OCI-LY3 (cell line): ENCODE data around the gene SPINK4.

Experiments
- H2AFZ ChIP-seq: fragments of 200-600, 300-600 bp; shearing (Covaris generic); 2 replicates; pipeline ENCODE4 v1.6.0; 2014; ENCODE audit warnings: antibody characterized with exemption, low read depth, low read length
- H3K27ac ChIP-seq: fragments of 200-600, 300-600 bp; sonication (generic); 2 replicates; pipeline ENCODE4 v1.5.1; 2014; ENCODE audit warnings: mild to moderate bottlenecking, low read length, moderate library complexity, mixed read lengths
- H3K27me3 ChIP-seq: fragments of 200-600, 300-600 bp; sonication (generic); 2 replicates; pipeline ENCODE4 v1.6.1; 2014; ENCODE audit warnings: low read depth, low read length, mixed read lengths
- H3K36me3 ChIP-seq: fragments of 200-600, 300-600 bp; sonication (generic); replicated peaks from 2 replicates; pipeline ENCODE3; 2014; ENCODE audit warnings: low read depth, low read length, mixed read lengths
- H3K4me1 ChIP-seq: fragments of 300-600, 200-600 bp; sonication (generic); 2 replicates; pipeline ENCODE4 v1.6.1; 2014; ENCODE audit warnings: low read length, mixed read lengths
- H3K4me2 ChIP-seq: fragments of 200-600, 300-600 bp; sonication (generic); 2 replicates; pipeline ENCODE4 v1.6.1; 2014; ENCODE audit warnings: low read length, mixed read lengths
- H3K4me3 ChIP-seq: fragments of 300-600, 200-600 bp; sonication (generic); 2 replicates; pipeline ENCODE4 v1.5.1; 2014; ENCODE audit warnings: antibody characterized with exemption, mild to moderate bottlenecking, low read length, moderate library complexity
- H3K79me2 ChIP-seq: fragments of 300-600, 200-600 bp; shearing (Covaris generic); 2 replicates; pipeline ENCODE4 v1.6.1; 2014; ENCODE audit warnings: mild to moderate bottlenecking, low read length, mixed read lengths
- H3K9ac ChIP-seq: fragments of 300-600, 200-600 bp; shearing (Covaris generic); 2 replicates; pipeline ENCODE4 v1.6.0; 2014; ENCODE audit warnings: mild to moderate bottlenecking, low read length, moderate library complexity
- H3K9me3 ChIP-seq: fragments of 200-600, 300-600 bp; shearing (Covaris generic); 2 replicates; pipeline ENCODE4 v1.6.1; 2014; ENCODE audit warnings: low read length, mixed read lengths; ENCODE audit not compliant: insufficient read depth
- H4K20me1 ChIP-seq: fragments of 200-600, 300-600 bp; sonication (generic); 2 replicates; pipeline ENCODE4 v1.6.1; 2016; ENCODE audit warnings: low read length, mixed read lengths; ENCODE audit not compliant: insufficient read depth
- CTCF ChIP-seq: fragments of 200-600, 300-600 bp; sonication (generic); IDR thresholded peaks from 2 replicates; pipeline ENCODE4 v1.5.1; 2014; ENCODE audit warnings: antibody characterized with exemption, low read length, low read depth
- EZH2phosphoT487 ChIP-seq: fragments of 200-600 bp; shearing (Covaris generic); IDR thresholded peaks from 2 replicates; pipeline ENCODE4 v1.6.1; 2018; ENCODE audit warnings: antibody characterized with exemption, mixed run types, low read depth

SPINK4 gene

GRCh38 chr9:33234511-33235467 is 5.2 kb upstream of the SPINK4 start:
- Histone ChIP-seq H3K4me3 (no peak overlapping the region), H3K4me1 (no peaks in the 10 kb centered on the region), H3K4me2 (no peak overlapping the region), H3K79me2 (no peaks in the 10 kb centered on the region), H2AFZ (no peak overlapping the region), H3K36me3 (no peaks in the 10 kb centered on the region), H3K9ac (no peak overlapping the region), H3K27ac (no peak overlapping the region), H3K9me3 (no peaks in the 10 kb centered on the region), H3K27me3 (0 out of 2 replicates have a peak, but pooled peaks cover 3% of the 10 kb centered on the region), H4K20me1 (no peaks in the 10 kb centered on the region)
- no peak for TF ChIP-seq CTCF
- no peak for TF ChIP-seq EZH2phosphoT487

GRCh38 chr9:33236571-33236970 is 3.4 kb upstream of the SPINK4 start:
- Histone ChIP-seq H4K20me1 (no peaks in the 10 kb centered on the region), H3K4me1 (no peaks in the 10 kb centered on the region), H3K27ac (no peak overlapping the region), H3K36me3 (no peaks in the 10 kb centered on the region), H3K9ac (no peak overlapping the region), H2AFZ (no peak overlapping the region), H3K4me3 (no peak overlapping the region), H3K27me3 (0 out of 2 replicates have a peak, but pooled peaks cover 3% of the 10 kb centered on the region), H3K79me2 (no peaks in the 10 kb centered on the region), H3K9me3 (no peaks in the 10 kb centered on the region), H3K4me2 (no peak overlapping the region)
- TF ChIP-seq EZH2phosphoT487 = no peak
- TF ChIP-seq CTCF = no peak

GRCh38 chr9:33241298-33241697 is 1.3 kb downstream of the SPINK4 start:
- 0 out of 2 replicates have a peak, but pooled peaks cover 3% of the 10 kb centered on the region for H3K27me3 ChIP-seq
- no peak for TF ChIP-seq EZH2phosphoT487
- TF ChIP-seq CTCF = no peak
- no peak overlapping the region for H3K27ac ChIP-seq
- no peak overlapping the region for H2AFZ ChIP-seq
- no peak overlapping the region for H3K4me2 ChIP-seq
- no peaks in the 10 kb centered on the region for H4K20me1 ChIP-seq
- no peaks in the 10 kb centered on the region for H3K36me3 ChIP-seq
- no peaks in the 10 kb centered on the region for H3K4me1 ChIP-seq
- H3K9ac ChIP-seq = no peak overlapping the region
- H3K4me3 ChIP-seq = no peak overlapping the region
- no peaks in the 10 kb centered on the region for H3K9me3 ChIP-seq
- no peaks in the 10 kb centered on the region for H3K79me2 ChIP-seq

- no peaks in the 10 kb centered on the region for H3K79me2 ChIP-seq
- no peak overlapping the region for H3K4me3 ChIP-seq
- H3K27ac ChIP-seq = no peak overlapping the region
- no peak overlapping the region for H3K4me2 ChIP-seq
- H3K36me3 ChIP-seq = peaks cover 1% of the 10 kb centered on the region
- H3K9ac ChIP-seq = no peak overlapping the region
- H2AFZ ChIP-seq = no peak overlapping the region
- H3K27me3 ChIP-seq = no peaks in the 10 kb centered on the region
- no peaks in the 10 kb centered on the region for H3K9me3 ChIP-seq
- H3K4me1 ChIP-seq = no peaks in the 10 kb centered on the region
- TF ChIP-seq CTCF = no peak
- no peak for TF ChIP-seq EZH2phosphoT487
- H4K20me1 ChIP-seq = no peaks in the 10 kb centered on the region
These were observed 2.7 kb downstream of the SPINK4 start for GRCh38 chr9:33242609-33243134.
